Ishikawa (cell line): ENCODE data around the gene PKM.

Source experiments
- CEBPB ChIP-seq: IDR thresholded peaks from 2 replicates; pipeline ENCODE4 v1.6.1; 2012
- EGR1 ChIP-seq: IDR thresholded peaks from 2 replicates; pipeline ENCODE4 v1.6.1; 2012
- EP300 ChIP-seq: IDR thresholded peaks from 2 replicates; pipeline ENCODE4 v1.6.1; 2012; ENCODE audit warnings: borderline replicate concordance
- FOXM1 ChIP-seq: IDR thresholded peaks from 2 replicates; pipeline ENCODE4 v1.6.1; 2012; ENCODE audit warnings: low read depth, borderline replicate concordance
- MAX ChIP-seq: IDR thresholded peaks from 2 replicates; pipeline ENCODE4 v1.6.1; 2012
- NFIC ChIP-seq: IDR thresholded peaks from 2 replicates; pipeline ENCODE4 v1.6.1; 2012
- RAD21 ChIP-seq: IDR thresholded peaks from 2 replicates; pipeline ENCODE4 v1.6.1; 2012; ENCODE audit warnings: low read depth
- REST ChIP-seq: IDR thresholded peaks from 2 replicates; pipeline ENCODE4 v1.6.1; 2012; ENCODE audit warnings: low read depth, mild to moderate bottlenecking
- TAF1 ChIP-seq: IDR thresholded peaks from 2 replicates; pipeline ENCODE4 v1.6.1; 2012; ENCODE audit warnings: low read depth, mild to moderate bottlenecking
- TCF12 ChIP-seq: IDR thresholded peaks from 2 replicates; pipeline ENCODE4 v1.6.1; 2012; ENCODE audit warnings: low read depth
- TEAD4 ChIP-seq: IDR thresholded peaks from 2 replicates; pipeline ENCODE4 v1.6.1; 2012
- YY1 ChIP-seq: IDR thresholded peaks from 2 replicates; pipeline ENCODE4 v1.6.1; 2012; ENCODE audit warnings: low read depth
- ZBTB7A ChIP-seq: IDR thresholded peaks from 2 replicates; pipeline ENCODE4 v1.6.1; 2012; ENCODE audit warnings: low read depth
- TF ChIP-seq, protein P1 (sequence below): IDR thresholded peaks from 2 replicates; pipeline ENCODE4 v1.6.1; 2012

DNA sequence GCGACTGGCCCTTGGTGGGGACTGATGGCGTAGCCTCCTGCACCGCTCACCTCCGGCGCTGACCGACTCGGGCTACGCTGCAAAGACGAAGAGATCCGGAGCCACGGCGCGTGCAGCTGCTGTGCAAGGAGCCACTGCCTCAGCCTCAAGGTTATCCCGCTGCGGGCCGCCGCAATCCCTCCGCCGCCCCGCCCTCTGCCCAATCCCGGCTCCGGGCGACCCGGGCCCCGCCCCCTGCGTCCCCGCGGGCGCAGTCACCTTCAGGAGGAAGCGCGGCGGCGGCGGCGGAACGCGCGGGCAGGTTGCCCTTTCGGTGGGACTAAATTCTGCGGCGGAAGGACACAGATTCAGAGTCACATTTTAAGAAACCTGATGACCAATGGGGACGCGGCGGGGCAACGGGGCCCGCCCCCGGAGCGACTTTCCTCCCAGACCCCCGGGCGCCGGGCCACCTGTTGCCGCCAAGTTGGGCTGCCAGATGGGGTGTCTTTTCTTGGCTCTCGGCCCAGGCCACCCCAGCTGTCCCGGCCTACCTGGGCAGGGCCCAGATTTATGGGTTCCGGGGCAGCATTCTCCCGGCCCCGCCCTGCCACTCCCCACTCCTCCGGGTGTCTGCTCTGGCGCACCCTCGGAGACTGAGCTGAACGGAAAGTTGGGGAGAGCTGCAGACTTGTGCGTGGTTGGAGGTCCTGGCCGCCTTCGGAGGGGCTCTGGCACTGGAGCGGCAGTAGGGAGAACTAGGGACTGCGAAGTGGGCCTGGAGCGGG lies at the start of gene PKM:
- TF ChIP-seq EP300 (peak; percentile 50; the same call in 1 of the 2 replicates), TAF1 (peak; percentile 99), REST (no peak), TEAD4 (peak; percentile 65), TCF12 (peak; percentile 70), NFIC (peak; percentile 80), YY1 (peak; percentile 64; the same call in 1 of the 2 replicates), ZBTB7A (peak; percentile 97), RAD21 (peak; percentile 0; the same call in 1 of the 2 replicates), CEBPB (0 out of 2 replicates have a peak, but pooled peaks have one; percentile 5), FOXM1 (peak; percentile 30; the same call in 1 of the 2 replicates), MAX (peak; percentile 81), EGR1 (peak; percentile 24; the same call in 1 of the 2 replicates)
- TF ChIP-seq, protein P1, sequence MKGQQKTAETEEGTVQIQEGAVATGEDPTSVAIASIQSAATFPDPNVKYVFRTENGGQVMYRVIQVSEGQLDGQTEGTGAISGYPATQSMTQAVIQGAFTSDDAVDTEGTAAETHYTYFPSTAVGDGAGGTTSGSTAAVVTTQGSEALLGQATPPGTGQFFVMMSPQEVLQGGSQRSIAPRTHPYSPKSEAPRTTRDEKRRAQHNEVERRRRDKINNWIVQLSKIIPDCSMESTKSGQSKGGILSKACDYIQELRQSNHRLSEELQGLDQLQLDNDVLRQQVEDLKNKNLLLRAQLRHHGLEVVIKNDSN: no peak
